Vagina (tissue), 2 donors: Measurements from ENCODE around the gene BUB1B. TPM values are rescaled to one million over a fixed set of nuclear protein-coding genes. Genes with fewer than 3 reads are reported as not detected.
"Not testable (repeated sequence)": the region's sequence is repeated elsewhere in the genome, so short reads cannot be mapped to it uniquely, and the experiment has no call there.

ENCODE experiments used
- DNase-seq, 2 donors: peaks; one replicate each; pipeline ENCODE4 v3.0.0-alpha.2; 2017; ENCODE audit errors: extremely low spot score in 2 of 2
- H3K27ac ChIP-seq: fragments of 200-600 bp; sonication (generic); one replicate; pipeline ENCODE4 v1.5.1; 2019
- H3K27me3 ChIP-seq: fragments of 200-600 bp; sonication (generic); one replicate; pipeline ENCODE4 v1.5.1; 2019
- H3K36me3 ChIP-seq, 2 donors: fragments of 200-600 bp; sonication (generic); one replicate each; pipeline ENCODE4 v1.5.1; 2017 to 2019
- H3K4me1 ChIP-seq: fragments of 200-600 bp; sonication (generic); one replicate; pipeline ENCODE4 v1.5.1; 2019
- H3K4me3 ChIP-seq, 2 donors: fragments of 200-600 bp; sonication (generic); 1 replicate in 1 of 2; 2 replicates in 1 of 2; pipeline ENCODE4 v1.5.1; 2016 to 2019
- H3K9me3 ChIP-seq: fragments of 200-600 bp; sonication (generic); one replicate; pipeline ENCODE4 v1.5.1; 2019
- POLR2A ChIP-seq, 2 donors: fragments of 450-650 bp; IDR thresholded peaks; one replicate each; pipeline ENCODE4 v1.6.1; 2017; ENCODE audit warnings: antibody characterized with exemption in 2 of 2, mild to moderate bottlenecking in 2 of 2, moderate library complexity in 2 of 2
- POLR2AphosphoS5 ChIP-seq, 2 donors: sonication (generic); formaldehyde crosslinking; IDR thresholded peaks; one replicate each; pipeline ENCODE4 v1.9.0; 2017; ENCODE audit warnings: antibody characterized with exemption in 2 of 2, mild to moderate bottlenecking in 2 of 2, low read depth in 1 of 2; ENCODE audit not compliant: insufficient read depth in 1 of 2
- intact Hi-C: fragments of 100-400 bp; cut with DNase I; formaldehyde crosslinking; loops from one replicate; pipeline ENCODE4 v1.15.1; 2023
- total RNA-seq: library from RNA; depleted of rRNA; stranded (reverse); fragments of >200 nt; gene quantifications from one replicate; pipeline ENCODE4 v1.2.3, GENCODE V29; 2016
- TF ChIP-seq, protein P1 (sequence below), 3 experiments: fragments of 450-650 bp in 2 of 3; fragments of 200-600 bp in 1 of 3; sonication (generic) in 1 of 3; IDR thresholded peaks; one replicate each; pipeline ENCODE4 v1.5.1; 2017 to 2019; ENCODE audit warnings: antibody characterized with exemption in 3 of 3, mild to moderate bottlenecking in 2 of 3, moderate library complexity in 2 of 3

Gene BUB1B
- total RNA-seq, 1 donor from 2014 or later: 5.6 TPM

DNA sequence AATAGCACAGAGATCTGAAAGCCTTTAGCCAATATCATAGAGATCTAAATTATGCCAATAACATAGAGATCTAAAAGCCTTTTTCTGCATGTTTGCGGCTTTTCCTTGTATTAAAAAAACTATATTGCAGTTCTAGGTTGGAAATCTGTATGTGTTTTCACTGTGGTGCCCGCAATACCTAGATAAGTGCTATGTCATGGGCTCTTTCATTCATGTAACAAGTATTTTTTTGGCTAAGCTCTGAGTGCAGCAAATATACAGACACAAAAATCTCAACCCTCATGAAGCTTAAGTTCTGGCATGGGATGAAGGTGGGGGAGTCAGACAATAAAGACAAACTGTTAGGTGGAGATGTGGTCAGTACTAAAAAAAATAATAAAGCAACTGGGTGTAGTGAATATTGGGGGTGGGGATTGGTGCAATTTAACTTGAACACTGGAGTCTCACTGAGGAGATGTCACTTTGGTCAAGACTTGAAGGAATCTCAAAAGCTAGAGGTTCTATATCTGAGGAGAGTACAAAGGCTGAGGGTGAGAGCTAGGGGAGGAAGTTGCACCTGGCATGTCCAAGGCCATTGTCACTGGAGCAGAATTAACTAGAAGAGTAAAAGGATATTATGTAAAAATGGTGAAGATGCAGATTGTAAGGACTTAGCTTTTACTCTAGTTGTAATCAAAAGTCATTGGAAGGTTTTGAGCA, 973 bp downstream of the BUB1B start:
- Histone ChIP-seq H3K27me3 (no peaks in the 10 kb centered on the region), H3K4me1 (peaks cover 11% of the 10 kb centered on the region), H3K4me3 (peak overlapping the region in 1 of 2 donors; percentile 53), H3K27ac (no peak overlapping the region), H3K36me3 (no peaks in the 10 kb centered on the region), H3K9me3 (no peaks in the 10 kb centered on the region)
- DNase-seq: no peak
- no peak for TF ChIP-seq POLR2A (IDR thresholded peaks at IDR 0.05)
- TF ChIP-seq, protein P1, sequence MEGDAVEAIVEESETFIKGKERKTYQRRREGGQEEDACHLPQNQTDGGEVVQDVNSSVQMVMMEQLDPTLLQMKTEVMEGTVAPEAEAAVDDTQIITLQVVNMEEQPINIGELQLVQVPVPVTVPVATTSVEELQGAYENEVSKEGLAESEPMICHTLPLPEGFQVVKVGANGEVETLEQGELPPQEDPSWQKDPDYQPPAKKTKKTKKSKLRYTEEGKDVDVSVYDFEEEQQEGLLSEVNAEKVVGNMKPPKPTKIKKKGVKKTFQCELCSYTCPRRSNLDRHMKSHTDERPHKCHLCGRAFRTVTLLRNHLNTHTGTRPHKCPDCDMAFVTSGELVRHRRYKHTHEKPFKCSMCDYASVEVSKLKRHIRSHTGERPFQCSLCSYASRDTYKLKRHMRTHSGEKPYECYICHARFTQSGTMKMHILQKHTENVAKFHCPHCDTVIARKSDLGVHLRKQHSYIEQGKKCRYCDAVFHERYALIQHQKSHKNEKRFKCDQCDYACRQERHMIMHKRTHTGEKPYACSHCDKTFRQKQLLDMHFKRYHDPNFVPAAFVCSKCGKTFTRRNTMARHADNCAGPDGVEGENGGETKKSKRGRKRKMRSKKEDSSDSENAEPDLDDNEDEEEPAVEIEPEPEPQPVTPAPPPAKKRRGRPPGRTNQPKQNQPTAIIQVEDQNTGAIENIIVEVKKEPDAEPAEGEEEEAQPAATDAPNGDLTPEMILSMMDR (IDR thresholded peaks at IDR 0.05): no peak
- no peak for TF ChIP-seq POLR2AphosphoS5 (IDR thresholded peaks at IDR 0.05; ENCODE audit: insufficient read depth in 1 of 2, low read depth in 1 of 2)
- intact Hi-C loops: no loop called here

DNA sequence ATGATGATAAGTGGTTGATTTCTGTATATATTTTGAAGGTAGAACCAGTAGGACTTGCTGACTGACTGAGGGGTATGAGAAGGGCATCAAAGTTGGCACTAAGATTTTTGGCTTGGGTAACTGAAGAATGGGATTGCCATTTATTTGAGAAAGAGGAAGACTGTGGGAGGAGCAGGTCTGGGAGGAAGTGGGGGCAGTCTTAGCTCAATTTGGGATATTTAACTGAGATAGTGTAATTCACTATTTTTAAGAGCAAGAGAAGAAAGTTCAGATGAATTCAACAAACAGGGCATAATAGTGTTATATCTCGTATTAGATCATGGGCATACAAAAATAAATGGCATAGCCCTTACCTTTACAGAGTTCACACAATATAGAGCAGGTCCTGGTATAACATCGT, 1.7 kb downstream of the BUB1B start:
- Histone ChIP-seq H3K9me3 (no peaks in the 10 kb centered on the region), H3K36me3 (no peaks in the 10 kb centered on the region), H3K27me3 (no peaks in the 10 kb centered on the region), H3K4me1 (peaks cover 11% of the 10 kb centered on the region), H3K4me3 (no peak overlapping the region), H3K27ac (no peak overlapping the region)
- intact Hi-C loops: no loop called here
- no peak for DNase-seq
- TF ChIP-seq, protein P1 (IDR thresholded peaks at IDR 0.05): no peak
- TF ChIP-seq POLR2AphosphoS5 (IDR thresholded peaks at IDR 0.05; ENCODE audit: insufficient read depth in 1 of 2, low read depth in 1 of 2) (no peak), POLR2A (IDR thresholded peaks at IDR 0.05) (no peak)

DNA sequence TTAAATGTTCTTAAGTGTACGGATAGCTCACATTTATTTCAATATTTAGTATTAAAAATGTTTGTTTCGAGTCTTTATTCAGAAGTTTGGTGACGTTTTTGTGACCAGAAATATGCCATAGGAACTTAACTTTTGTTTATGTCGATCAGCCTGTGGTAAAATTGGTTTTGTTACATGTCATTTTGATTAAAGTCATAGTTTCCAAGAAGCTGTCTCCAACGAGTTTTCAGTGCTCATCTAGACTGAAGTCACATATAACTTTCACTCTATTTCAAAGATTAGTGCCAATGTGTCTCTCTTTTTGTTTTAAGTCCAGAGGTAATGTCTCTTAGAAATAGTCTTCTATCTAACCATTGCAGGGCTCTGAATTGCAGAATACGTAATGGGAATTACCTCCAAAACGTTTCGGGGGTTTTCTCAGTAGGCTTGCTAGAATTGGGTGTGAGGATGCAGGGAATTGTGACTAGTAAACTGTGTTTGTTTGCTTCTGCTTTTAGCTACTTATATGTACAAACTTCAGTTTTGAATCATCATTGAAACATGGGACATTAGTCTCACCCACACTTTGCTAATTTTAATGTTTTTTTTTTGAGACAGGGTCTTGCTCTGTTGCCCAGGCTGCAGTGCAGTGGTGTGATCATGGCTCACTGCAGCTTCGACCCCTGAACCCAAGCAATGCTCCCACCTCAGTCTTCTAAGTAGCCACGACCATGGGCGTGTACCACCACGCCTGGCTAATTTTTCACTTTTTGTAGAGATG, 3.0 kb downstream of the BUB1B start:
- no peak for DNase-seq
- TF ChIP-seq POLR2A (IDR thresholded peaks at IDR 0.05) (no peak), POLR2AphosphoS5 (IDR thresholded peaks at IDR 0.05; ENCODE audit: insufficient read depth in 1 of 2, low read depth in 1 of 2) (no peak)
- TF ChIP-seq, protein P1 (IDR thresholded peaks at IDR 0.05): no peak

DNA sequence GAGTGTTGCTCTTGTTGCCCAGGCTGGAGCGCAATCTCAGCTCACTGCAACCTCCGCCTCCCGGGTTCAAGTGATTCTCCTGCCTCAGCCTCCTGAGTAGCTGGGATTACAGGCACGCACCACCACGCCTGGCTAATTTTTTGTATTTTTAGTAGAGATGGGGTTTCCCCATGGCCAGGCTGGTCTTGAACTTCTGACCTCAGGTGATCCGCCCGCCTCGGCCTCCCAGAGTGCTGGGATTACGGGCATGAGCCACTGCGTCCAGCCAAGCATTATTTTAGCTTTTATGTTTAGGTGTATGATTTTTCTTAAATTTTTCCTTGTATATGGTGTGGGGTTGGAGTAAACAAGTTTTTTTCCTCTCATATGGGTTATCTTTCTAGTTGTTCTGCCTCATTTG, 6.5 kb downstream of the BUB1B start:
- intact Hi-C loops, H3K4me1 ChIP-seq, DNase-seq, H3K9me3 ChIP-seq, H3K4me3 ChIP-seq, H3K36me3 ChIP-seq, H3K27ac ChIP-seq, H3K27me3 ChIP-seq: not testable (repeated sequence)

More for the DNA sequence above, 3.0 kb downstream of the BUB1B start:
- Histone ChIP-seq H3K4me3 (no peak overlapping the region), H3K4me1 (peaks cover 11% of the 10 kb centered on the region), H3K9me3 (no peaks in the 10 kb centered on the region), H3K36me3 (no peaks in the 10 kb centered on the region), H3K27ac (no peak overlapping the region), H3K27me3 (no peaks in the 10 kb centered on the region)
- intact Hi-C loops: no loop called here

DNA sequence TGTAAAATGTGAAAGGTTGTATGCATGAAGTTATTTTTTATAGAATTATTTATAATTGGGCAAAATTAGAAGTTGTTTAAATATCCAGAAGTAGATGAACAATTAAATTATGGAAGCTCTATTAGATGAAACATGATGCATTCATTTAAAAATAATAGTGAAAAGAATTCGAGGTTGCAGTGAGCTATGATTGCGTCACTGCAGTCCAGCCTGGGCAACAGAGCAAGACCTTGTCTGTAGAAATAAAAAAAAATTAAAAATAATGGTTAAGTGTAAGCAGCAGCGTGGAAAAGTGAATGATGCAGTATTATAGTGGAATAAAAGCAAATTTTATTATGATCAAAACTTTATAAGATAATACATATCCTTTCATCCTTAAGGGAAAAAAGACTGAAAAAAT, 14.3 kb downstream of the BUB1B start:
- H3K27ac ChIP-seq: no peak overlapping the region
- no peak for DNase-seq
- H3K36me3 ChIP-seq: no peaks in the 10 kb centered on the region
- no peaks in the 10 kb centered on the region for H3K9me3 ChIP-seq
- no peak overlapping the region for H3K4me3 ChIP-seq
- no peaks in the 10 kb centered on the region for H3K27me3 ChIP-seq
- H3K4me1 ChIP-seq: no peaks in the 10 kb centered on the region
- TF ChIP-seq, protein P1 (IDR thresholded peaks at IDR 0.05): no peak
- TF ChIP-seq POLR2A (IDR thresholded peaks at IDR 0.05) (no peak), POLR2AphosphoS5 (IDR thresholded peaks at IDR 0.05; ENCODE audit: insufficient read depth in 1 of 2, low read depth in 1 of 2) (no peak)
- intact Hi-C loops: no loop called here
